Suprapubic skin (tissue), 4 donors: ENCODE measurements around the gene SLC9B1. TPM values are rescaled to one million over a fixed set of nuclear protein-coding genes. Genes with fewer than 3 reads are reported as not detected.

Source experiments
- DNase-seq, 2 donors: peaks; one replicate each; pipeline ENCODE4 v3.0.0-alpha.2; 2019; ENCODE audit warnings: low spot score in 2 of 2
- H3K27ac ChIP-seq: fragments of 200-600 bp; sonication (generic); one replicate; pipeline ENCODE4 v1.5.1; 2019
- H3K27me3 ChIP-seq: fragments of 200-600 bp; sonication (generic); one replicate; pipeline ENCODE4 v1.5.1; 2019
- H3K36me3 ChIP-seq: fragments of 200-600 bp; sonication (generic); one replicate; pipeline ENCODE4 v1.5.1; 2019
- H3K4me1 ChIP-seq: fragments of 200-600 bp; sonication (generic); one replicate; pipeline ENCODE4 v1.5.1; 2019
- H3K4me3 ChIP-seq: fragments of 200-600 bp; sonication (generic); one replicate; pipeline ENCODE4 v1.5.1; 2019; ENCODE audit warnings: mild to moderate bottlenecking
- H3K9me3 ChIP-seq: fragments of 200-600 bp; sonication (generic); one replicate; pipeline ENCODE4 v1.5.1; 2019
- CTCF ChIP-seq, 2 donors: fragments of 200-600 bp in 1 of 2; fragments of 450-650 bp in 1 of 2; sonication (generic) in 1 of 2; IDR thresholded peaks; one replicate each; pipeline ENCODE4 v1.5.1; 2016 to 2019; ENCODE audit warnings: antibody characterized with exemption in 2 of 2, mild to moderate bottlenecking in 1 of 2, moderate library complexity in 1 of 2
- EP300 ChIP-seq: sonication (generic); formaldehyde crosslinking; IDR thresholded peaks from one replicate; pipeline ENCODE4 v1.6.1; 2017; ENCODE audit warnings: antibody characterized with exemption
- POLR2A ChIP-seq, 2 donors: fragments of 450-650 bp; IDR thresholded peaks; one replicate each; pipeline ENCODE4 v1.6.1; 2017; ENCODE audit warnings: antibody characterized with exemption in 2 of 2, mild to moderate bottlenecking in 2 of 2, moderate library complexity in 2 of 2
- POLR2AphosphoS5 ChIP-seq, 3 donors: sonication (generic); formaldehyde crosslinking; IDR thresholded peaks; one replicate each; pipeline ENCODE4 v1.6.1; 2017; ENCODE audit warnings: antibody characterized with exemption in 3 of 3
- WGBS: methylation state at CpG from one replicate; pipeline ENCODE4 v1.1.5; 2018; 5-methylcytosine and 5-hydroxymethylcytosine counted together
- total RNA-seq, 4 donors: library from RNA; depleted of rRNA; stranded (reverse); fragments of >200 nt; gene quantifications; one replicate each; pipeline ENCODE4 v1.1.0, GENCODE V29; 2016

The SLC9B1 gene
- total RNA-seq, 4 donors from 2014 or later: 0.30 to 2.9 TPM; not detected in 2

- Histone ChIP-seq H3K4me1 (no peaks in the 10 kb centered on the region), H3K27ac (no peak overlapping the region), H3K9me3 (no peaks in the 10 kb centered on the region), H3K36me3 (no peaks in the 10 kb centered on the region), H3K4me3 (no peak overlapping the region), H3K27me3 (no peaks in the 10 kb centered on the region)
- no peak for TF ChIP-seq EP300
- TF ChIP-seq POLR2A (IDR thresholded peaks at IDR 0.05): no peak
- no peak for TF ChIP-seq POLR2AphosphoS5 (IDR thresholded peaks at IDR 0.05)
- TF ChIP-seq CTCF (IDR thresholded peaks at IDR 0.05): no peak
- no peak for DNase-seq
- WGBS: 90% methylated on average over 1 of the region's 1 CpG
Observed at GRCh38 chr4:102862016-102862415, 157.5 kb downstream of the SLC9B1 start.

DNA sequence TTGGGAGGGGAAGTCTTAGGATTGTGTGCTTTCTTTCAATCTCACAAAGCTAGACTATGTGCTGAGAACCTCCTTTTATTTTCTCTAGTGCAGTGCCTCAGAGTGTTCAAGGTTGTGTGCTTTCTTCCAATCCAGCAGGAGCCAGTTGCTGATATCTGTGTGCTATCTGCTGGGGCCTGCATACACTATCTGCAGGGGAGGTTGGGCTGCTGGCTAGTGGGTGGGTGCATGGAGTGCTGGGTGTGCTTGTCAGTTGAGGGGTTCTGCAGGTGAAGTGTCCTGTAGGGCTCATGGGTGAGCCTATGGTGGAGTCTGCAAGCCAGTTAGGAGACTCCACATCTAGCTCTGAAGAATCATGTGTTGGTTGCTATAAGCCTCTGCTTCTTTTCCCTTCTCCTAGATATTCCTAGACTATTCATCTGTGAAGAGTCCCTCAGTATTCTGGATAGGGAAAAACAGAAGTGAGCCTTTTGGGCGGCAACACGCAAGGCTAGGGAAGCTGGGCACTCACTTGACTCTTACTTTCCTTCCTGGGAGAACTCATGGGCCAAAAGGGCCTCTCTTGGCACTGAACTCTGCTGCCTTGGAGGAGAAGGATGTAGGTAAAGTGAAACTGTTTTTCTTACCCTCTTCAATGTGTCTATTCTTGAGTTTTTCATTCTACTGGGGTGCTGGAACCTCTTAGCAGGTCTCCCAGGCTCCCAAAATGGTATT, 158.7 kb downstream of the SLC9B1 start:
- H3K27ac ChIP-seq: no peak overlapping the region
- WGBS: 100% methylated on average over 2 of the region's 2 CpGs
- no peaks in the 10 kb centered on the region for H3K4me1 ChIP-seq
- no peaks in the 10 kb centered on the region for H3K36me3 ChIP-seq
- H3K9me3 ChIP-seq: no peaks in the 10 kb centered on the region
- TF ChIP-seq POLR2A (IDR thresholded peaks at IDR 0.05) (no peak), CTCF (IDR thresholded peaks at IDR 0.05) (no peak), POLR2AphosphoS5 (IDR thresholded peaks at IDR 0.05) (no peak), EP300 (no peak)
- no peaks in the 10 kb centered on the region for H3K27me3 ChIP-seq
- DNase-seq: no peak
- H3K4me3 ChIP-seq: no peak overlapping the region

DNA sequence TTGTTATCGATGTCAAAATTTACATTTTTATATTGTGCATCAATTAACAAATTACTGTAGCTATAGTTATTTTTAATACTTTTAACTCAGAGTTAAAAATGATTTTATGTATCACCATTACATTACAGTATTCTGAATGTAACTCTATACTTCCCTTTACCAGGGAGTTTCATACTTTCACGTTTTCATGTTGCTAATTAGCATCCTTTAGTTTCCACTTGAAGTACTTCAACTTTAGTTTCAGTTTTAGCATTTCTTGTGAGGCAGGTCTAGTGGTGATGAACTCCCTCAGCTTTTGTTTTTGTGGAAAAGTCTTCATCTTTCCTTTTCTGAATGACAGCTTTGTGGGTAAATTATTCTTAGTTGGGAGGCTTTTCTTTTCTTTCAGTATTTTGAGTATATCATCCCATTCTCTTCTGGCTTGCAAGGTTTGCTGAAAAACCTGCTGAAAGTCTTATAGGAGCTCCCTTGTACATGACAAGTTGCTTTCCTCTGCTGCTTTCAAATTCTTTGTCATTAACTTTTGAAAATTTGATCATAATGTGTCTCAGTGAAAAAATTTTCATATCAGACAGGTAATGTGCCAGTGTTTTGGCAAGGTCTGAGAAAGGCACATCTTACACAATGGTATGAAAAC, 160.6 kb downstream of the SLC9B1 start:
- no peaks in the 10 kb centered on the region for H3K4me1 ChIP-seq
- no peaks in the 10 kb centered on the region for H3K9me3 ChIP-seq
- H3K4me3 ChIP-seq: no peak overlapping the region
- no peak overlapping the region for H3K27ac ChIP-seq
- no peaks in the 10 kb centered on the region for H3K27me3 ChIP-seq
- TF ChIP-seq POLR2AphosphoS5 (IDR thresholded peaks at IDR 0.05) (no peak), EP300 (no peak), POLR2A (IDR thresholded peaks at IDR 0.05) (no peak), CTCF (IDR thresholded peaks at IDR 0.05) (no peak)
- no peak for DNase-seq
- no peaks in the 10 kb centered on the region for H3K36me3 ChIP-seq
- 96% methylated on average over 2 of the region's 2 CpGs for WGBS

Other genes with a start within 250 kb of the SLC9B1 start
- gene UBE2D3, start 192.2 kb downstream of the SLC9B1 start, total RNA-seq: 100 to 1,000 TPM; 436 to 523 (median 488) TPM
- 10 to 100 TPM in 3 of 4 donors, 1 to 10 TPM in 1; 9.9 to 11.1 (median 10.4) TPM for gene CISD2, start 150.7 kb downstream of the SLC9B1 start, total RNA-seq
- gene SLC9B2, start 57.1 kb upstream of the SLC9B1 start, total RNA-seq: 10 to 100 TPM in 1 of 4 donors, 1 to 10 TPM in 3; 4.2 to 11.9 (median 5.6) TPM
- gene BDH2, start 80.1 kb upstream of the SLC9B1 start, total RNA-seq: 10 to 100 TPM; 28.9 to 63.6 (median 51.5) TPM
- 1 to 10 TPM; 2.0 to 5.3 (median 3.3) TPM for gene CENPE, start 178.6 kb upstream of the SLC9B1 start, total RNA-seq